22Rv1 (cell line): Measurements from ENCODE around the gene ZNFX1.

Source experiments
- H3K27ac ChIP-seq: fragments of 450-650 bp; 2 replicates; pipeline ENCODE4 v1.5.1; 2017
- CTCF ChIP-seq: fragments of 450-650 bp; IDR thresholded peaks from 2 replicates; pipeline ENCODE4 v1.5.1; 2017; ENCODE audit warnings: mild to moderate bottlenecking
- ZFX ChIP-seq: fragments of 450-650 bp; IDR thresholded peaks from 2 replicates; pipeline ENCODE4 v1.6.1; 2017; ENCODE audit warnings: antibody characterized with exemption, borderline replicate concordance

ZNFX1 gene

GRCh38 chr20:49236301-49236700 is 41.6 kb downstream of the ZNFX1 start:
- no peak for TF ChIP-seq CTCF
- no peak for TF ChIP-seq ZFX
- H3K27ac ChIP-seq: no peak overlapping the region

- no peak overlapping the region for H3K27ac ChIP-seq
- TF ChIP-seq ZFX (no peak), CTCF (no peak)
Measured at GRCh38 chr20:49234831-49235230, 43.0 kb downstream of the ZNFX1 start.

- no peak for TF ChIP-seq ZFX
- TF ChIP-seq CTCF: no peak
- no peak overlapping the region for H3K27ac ChIP-seq
Measured at GRCh38 chr20:49233226-49233625, 44.6 kb downstream of the ZNFX1 start.

GRCh38 chr20:49231471-49231870 is 46.4 kb downstream of the ZNFX1 start:
- TF ChIP-seq CTCF (no peak), ZFX (no peak)
- H3K27ac ChIP-seq: no peak overlapping the region

GRCh38 chr20:49230561-49231133 is 47.2 kb downstream of the ZNFX1 start:
- no peak for TF ChIP-seq CTCF
- TF ChIP-seq ZFX: no peak
- no peak overlapping the region for H3K27ac ChIP-seq

- H3K27ac ChIP-seq: no peak overlapping the region
Measured at GRCh38 chr20:49230021-49230420, 47.8 kb downstream of the ZNFX1 start.

GRCh38 chr20:49229381-49229780 is 48.5 kb downstream of the ZNFX1 start:
- H3K27ac ChIP-seq: no peak overlapping the region
- TF ChIP-seq CTCF (no peak), ZFX (no peak)

More at GRCh38 chr20:49230021-49230420, 47.8 kb downstream of the ZNFX1 start:
- TF ChIP-seq ZFX (no peak), CTCF (no peak)
